ENCODE results near the gene CCR5AS.
"Not testable (repeated sequence)": the region's sequence is repeated elsewhere in the genome, so short reads cannot be mapped to it uniquely, and the experiment has no call there.

Gene CCR5AS

GRCh38 chr3:46356276-46356675, 50.6 kb downstream of the CCR5AS start:
- no peak for DNase-seq (ENCODE audit: low read depth)

GRCh38 chr3:46354984-46355383, 51.9 kb downstream of the CCR5AS start:
- no peak for DNase-seq (ENCODE audit: low read depth)

- DNase-seq (ENCODE audit: low read depth): no peak
Observed at GRCh38 chr3:46354478-46354877, 52.4 kb downstream of the CCR5AS start.

- no peak for DNase-seq (ENCODE audit: low read depth)
Observed at GRCh38 chr3:46353647-46354410, 53.0 kb downstream of the CCR5AS start, which contains the start of gene CCR2. Gene CCR2 (plus strand): TSS chr3:46354111. CDS start chr3:46357528, 3,417 bp downstream.

GRCh38 chr3:46353090-46353489, 53.8 kb downstream of the CCR5AS start:
- DNase-seq (ENCODE audit: low read depth): no peak

GRCh38 chr3:46351646-46352045, 55.2 kb downstream of the CCR5AS start:
- no peak for DNase-seq (ENCODE audit: low read depth)

- DNase-seq (ENCODE audit: low read depth): no peak
Observed at GRCh38 chr3:46350262-46350565, 56.7 kb downstream of the CCR5AS start.

GRCh38 chr3:46349484-46350261, 57.2 kb downstream of the CCR5AS start:
- no peak for DNase-seq (ENCODE audit: low read depth)

- no peak for DNase-seq (ENCODE audit: low read depth)
Observed at GRCh38 chr3:46348823-46349482, 57.9 kb downstream of the CCR5AS start.

GRCh38 chr3:46344476-46344875, 62.4 kb downstream of the CCR5AS start:
- DNase-seq (ENCODE audit: low read depth): no peak

GRCh38 chr3:46338840-46339239, 68.0 kb downstream of the CCR5AS start:
- DNase-seq (ENCODE audit: low read depth): no peak

- DNase-seq (ENCODE audit: low read depth): no peak
Observed at GRCh38 chr3:46337911-46338310, 69.0 kb downstream of the CCR5AS start.

- DNase-seq (ENCODE audit: low read depth): no peak
Observed at GRCh38 chr3:46335541-46335940, 71.3 kb downstream of the CCR5AS start.

- DNase-seq (ENCODE audit: low read depth): no peak
Observed at GRCh38 chr3:46334741-46335478, 72.0 kb downstream of the CCR5AS start.

- DNase-seq (ENCODE audit: low read depth): not testable (repeated sequence)
Observed at GRCh38 chr3:46330676-46331075, 76.2 kb downstream of the CCR5AS start.

- DNase-seq (ENCODE audit: low read depth): no peak
Observed at GRCh38 chr3:46325645-46326300, 81.1 kb downstream of the CCR5AS start.

GRCh38 chr3:46324036-46324435, 82.8 kb downstream of the CCR5AS start:
- no peak for DNase-seq (ENCODE audit: low read depth)

GRCh38 chr3:46321461-46322104, 85.3 kb downstream of the CCR5AS start:
- DNase-seq (ENCODE audit: low read depth): no peak

- DNase-seq (ENCODE audit: low read depth): no peak
Observed at GRCh38 chr3:46318207-46318927, 88.5 kb downstream of the CCR5AS start.

- no peak for DNase-seq (ENCODE audit: low read depth)
Observed at GRCh38 chr3:46316206-46316605, 90.7 kb downstream of the CCR5AS start.

- DNase-seq (ENCODE audit: low read depth): no peak
Observed at GRCh38 chr3:46314517-46314916, 92.3 kb downstream of the CCR5AS start.
